HT1080 (cell line): ENCODE data around the gene HOXC11. TPM values are rescaled to one million over a fixed set of nuclear protein-coding genes. Genes with fewer than 3 reads are reported as not detected.
A peak's percentile ranks its signal among the peaks of the same experiment; 100 is the strongest.

Experiments used
- DNase-seq: peaks from one replicate; pipeline ENCODE4 v3.0.0-alpha.2; 2015; ENCODE audit warnings: low read depth
- total RNA-seq: library from RNA; depleted of rRNA; stranded (reverse); fragments of >200 nt; shearing (Covaris generic); gene quantifications from 2 replicates; pipeline ENCODE4 v1.2.3, GENCODE V29; 2014

Gene HOXC11
- total RNA-seq, 1 experiment from 2014 or later = not detected

DNA sequence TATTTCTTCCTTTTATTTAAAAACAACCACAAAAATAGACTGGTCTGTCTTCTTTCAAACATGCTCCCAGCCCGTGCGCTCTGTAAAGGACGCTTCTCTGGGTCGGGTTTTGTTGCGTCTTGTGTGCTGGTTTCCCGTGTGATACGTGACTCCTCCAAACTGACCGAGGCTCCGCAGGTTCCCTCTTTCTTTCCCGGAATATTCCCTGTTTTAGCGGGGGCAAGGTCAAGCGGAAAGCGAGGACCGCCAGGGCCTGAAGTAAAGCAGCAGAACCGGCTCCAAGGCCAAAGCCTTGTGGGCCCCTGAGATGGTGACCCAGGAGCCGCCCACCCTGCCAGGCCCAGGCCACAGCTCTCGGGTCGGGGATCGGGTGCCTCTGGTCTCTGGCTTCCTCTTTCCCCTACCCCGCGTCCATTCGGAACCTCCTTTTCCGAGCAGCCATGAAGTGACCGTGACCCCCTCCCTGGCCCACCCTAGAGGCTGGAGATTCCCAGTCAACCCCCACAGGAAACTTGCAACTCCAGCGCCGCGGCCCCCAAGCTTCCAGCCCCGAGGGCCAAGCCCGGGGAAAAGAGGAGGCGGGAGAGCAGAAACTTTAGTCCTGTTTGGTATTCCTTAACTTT is 11.1 kb downstream of the HOXC11 start:
- no peak for DNase-seq

DNA sequence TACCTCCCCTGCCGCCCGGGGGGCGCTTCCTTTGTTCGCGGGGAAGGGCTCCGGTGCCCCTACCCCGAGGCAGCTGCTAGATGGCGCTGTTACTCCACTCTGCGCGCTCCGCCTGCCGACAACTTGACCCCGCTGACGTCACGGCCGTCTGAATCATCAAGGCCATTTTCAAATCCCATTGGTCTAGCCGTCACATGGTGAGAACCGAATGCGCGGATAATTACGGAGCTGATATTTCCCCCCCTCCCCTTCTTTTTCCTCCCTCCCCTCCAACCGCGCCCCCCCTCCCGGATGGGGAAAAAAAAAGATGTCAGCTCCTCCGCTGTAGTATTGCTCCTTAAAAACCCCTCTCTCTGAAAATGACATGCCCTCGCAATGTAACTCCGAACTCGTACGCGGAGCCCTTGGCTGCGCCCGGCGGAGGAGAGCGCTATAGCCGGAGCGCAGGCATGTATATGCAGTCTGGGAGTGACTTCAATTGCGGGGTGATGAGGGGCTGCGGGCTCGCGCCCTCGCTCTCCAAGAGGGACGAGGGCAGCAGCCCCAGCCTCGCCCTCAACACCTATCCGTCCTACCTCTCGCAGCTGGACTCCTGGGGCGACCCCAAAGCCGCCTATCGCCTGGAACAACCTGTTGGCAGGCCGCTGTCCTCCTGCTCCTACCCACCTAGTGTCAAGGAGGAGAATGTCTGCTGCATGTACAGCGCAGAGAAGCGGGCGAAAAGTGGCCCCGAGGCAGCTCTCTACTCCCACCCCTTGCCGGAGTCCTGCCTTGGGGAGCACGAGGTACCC is 12.2 kb downstream of the HOXC11 start, which contains the start of gene HOXC10:
Gene HOXC10, plus strand, starts transcription at position 246 of the 791 bp plus-strand sequence. Its CDS starts 114 bp downstream, at position 360.
- DNase-seq = peak; percentile 86

DNA sequence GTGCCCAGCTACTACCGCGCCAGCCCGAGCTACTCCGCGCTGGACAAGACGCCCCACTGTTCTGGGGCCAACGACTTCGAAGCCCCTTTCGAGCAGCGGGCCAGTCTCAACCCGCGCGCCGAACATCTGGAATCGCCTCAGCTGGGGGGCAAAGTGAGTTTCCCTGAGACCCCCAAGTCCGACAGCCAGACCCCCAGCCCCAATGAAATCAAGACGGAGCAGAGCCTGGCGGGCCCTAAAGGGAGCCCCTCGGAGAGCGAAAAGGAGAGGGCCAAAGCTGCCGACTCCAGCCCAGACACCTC is 12.7 kb downstream of the HOXC11 start:
- no peak for DNase-seq

DNA sequence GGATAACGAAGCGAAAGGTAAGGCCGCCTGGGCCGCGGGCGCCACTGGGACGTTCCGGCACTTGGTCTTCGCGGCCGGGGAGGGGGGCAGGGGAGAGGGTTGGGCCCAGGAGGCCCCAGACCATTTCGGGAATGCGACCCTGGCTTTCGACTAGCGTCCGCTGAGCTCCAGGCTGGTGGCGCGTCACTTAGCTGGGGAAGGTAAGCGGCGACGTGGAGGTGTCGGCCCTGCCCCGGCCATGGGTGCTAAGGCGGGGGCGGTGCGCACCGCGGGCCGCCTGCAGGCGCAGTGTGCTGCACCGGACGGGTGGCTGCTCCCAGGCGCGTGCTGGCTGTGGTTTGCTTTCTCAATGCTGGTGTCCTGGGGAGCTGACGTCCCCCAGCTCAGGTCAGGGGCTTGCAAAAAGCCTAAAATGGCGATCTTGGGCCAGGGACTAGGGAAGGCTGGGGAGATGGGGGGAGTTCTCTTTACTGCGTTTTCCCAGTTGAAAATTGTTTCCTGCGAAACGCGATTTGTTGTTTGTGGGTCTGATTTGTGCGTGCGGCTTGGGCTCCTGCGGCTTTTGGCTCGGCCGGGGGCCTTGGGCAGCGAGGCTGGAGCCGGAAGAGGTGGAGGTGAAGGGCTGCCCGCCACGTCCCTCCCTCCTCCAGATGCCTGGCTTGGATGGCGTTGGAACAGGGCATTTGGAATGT is 13.2 kb downstream of the HOXC11 start:
- peak; percentile 37 for DNase-seq

DNA sequence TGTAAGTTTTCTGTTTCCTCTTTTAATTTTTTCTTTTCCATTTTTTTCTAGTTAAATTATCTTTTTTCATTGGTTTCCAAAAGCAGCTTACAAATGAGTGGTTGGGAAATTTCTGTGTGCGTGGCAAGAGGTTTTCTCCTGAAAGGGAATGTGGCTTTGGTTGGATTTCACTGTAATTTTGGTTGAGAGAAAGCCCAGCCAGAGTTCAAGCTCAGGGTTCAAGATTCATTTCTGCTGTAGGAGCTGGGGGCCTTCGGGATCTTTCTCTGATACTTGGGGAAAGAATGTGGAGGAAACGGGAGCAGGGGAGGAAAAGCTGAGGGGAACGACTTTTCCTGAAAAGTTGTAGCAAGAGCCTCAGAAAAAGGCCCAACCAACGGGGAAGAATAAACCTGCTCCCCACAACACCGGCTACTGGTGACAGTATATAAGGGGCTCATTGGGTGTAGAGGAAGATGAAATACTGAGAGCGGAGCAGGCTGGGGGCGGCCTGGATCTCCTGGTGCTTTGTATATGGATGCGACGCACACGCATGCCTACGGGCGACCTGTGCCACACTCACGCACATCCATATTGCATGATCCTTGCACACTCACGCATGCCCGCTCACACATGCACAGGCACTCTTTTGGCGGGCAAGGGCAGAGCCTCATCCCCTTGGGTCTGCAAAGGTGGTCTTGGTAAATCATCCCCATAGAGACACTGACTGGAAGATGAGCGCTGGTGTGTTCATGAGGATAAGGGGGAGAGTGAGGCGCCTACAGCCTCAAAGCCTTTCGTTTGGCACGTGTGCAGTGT is 14.0 kb downstream of the HOXC11 start:
- DNase-seq = no peak

DNA sequence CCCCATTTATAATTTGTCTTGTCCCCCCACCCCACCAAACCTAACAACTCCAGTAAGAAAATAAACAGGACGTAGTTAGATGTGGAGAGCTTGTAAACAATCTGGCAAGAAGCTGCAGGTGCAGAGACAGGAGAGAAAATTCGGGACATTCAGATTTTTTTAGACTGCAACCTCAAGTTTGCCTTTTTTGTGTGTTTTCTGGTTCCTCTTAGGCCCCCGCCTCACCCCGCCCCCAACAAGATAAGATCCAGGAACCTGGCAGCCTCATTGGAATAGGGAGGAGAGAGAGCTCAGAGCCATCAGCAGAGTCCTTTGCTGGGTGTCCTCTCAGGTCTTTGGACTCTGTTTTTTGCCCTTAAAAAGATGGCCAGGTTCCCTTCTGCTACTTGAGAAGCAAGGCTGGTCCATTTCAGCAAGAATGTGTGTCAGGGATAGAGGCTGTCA is 14.9 kb downstream of the HOXC11 start:
- no peak for DNase-seq

DNA sequence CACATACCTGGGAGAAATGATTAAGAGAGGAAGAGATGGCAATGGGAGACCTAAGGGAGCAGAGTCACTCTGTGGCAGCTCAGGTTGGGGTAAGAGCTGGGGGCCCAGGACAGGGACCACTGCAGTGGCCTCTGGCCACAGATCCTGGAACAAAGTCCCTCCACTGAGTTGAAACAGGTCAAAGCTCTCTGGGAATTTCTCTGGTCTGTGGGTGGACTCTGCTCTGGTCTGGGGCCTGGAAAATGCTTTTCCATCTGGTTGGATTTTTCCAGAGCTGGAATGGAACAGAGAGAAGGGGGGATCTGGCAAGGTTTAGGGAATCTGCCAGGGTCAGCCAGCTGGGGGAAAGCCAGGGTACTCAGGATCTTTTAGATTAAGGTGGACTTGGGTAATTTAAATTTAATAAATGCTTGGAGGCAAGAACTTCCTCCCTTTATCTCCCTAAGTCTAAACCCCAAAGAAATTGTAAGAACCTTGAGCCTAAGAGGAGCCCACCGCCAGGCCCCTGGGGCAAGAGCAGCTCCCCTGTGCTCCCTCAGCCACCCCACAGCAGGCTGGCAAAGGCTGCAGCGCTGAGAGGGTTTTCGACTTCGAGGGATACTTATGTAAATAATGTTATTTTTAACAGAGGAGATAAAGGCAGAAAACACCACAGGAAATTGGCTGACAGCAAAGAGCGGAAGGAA is 15.8 kb downstream of the HOXC11 start:
- no peak for DNase-seq

DNA sequence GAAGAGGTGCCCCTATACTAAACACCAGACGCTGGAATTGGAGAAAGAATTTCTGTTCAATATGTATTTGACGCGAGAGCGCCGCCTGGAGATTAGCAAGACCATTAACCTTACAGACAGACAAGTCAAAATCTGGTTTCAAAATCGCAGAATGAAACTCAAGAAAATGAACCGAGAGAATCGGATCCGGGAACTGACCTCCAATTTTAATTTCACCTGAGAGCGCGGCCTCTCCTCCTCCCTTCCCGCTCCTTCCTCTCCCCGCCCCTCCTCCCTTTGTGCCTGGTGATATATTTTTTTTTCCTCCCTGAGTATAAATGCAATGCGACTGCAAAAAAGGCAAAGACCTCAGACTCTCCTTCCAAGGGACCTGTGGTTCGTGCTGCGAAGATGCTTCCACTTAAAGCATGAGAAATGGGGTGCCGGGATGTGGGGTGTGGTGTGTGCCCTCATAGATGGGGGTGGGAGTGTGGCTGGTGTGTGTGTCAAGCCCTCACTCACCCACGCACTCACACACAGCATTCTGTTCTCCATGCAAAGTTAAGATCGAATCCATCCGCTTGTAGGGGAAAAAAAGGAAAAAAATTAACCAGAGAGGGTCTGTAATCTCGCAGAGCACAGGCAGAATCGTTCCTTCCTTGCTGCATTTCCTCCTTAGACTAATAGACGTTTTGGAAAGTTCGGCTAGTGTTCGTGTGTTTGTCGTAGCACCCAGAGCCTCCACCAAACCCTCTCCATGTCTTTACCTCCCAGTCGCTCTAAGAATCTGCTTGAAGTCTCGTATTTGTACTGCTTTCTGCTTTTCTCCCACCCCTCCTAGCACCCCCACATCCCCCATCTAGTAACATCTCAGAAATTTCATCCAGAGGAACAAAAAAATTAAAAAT is 16.5 kb downstream of the HOXC11 start:
- DNase-seq = no peak

DNA sequence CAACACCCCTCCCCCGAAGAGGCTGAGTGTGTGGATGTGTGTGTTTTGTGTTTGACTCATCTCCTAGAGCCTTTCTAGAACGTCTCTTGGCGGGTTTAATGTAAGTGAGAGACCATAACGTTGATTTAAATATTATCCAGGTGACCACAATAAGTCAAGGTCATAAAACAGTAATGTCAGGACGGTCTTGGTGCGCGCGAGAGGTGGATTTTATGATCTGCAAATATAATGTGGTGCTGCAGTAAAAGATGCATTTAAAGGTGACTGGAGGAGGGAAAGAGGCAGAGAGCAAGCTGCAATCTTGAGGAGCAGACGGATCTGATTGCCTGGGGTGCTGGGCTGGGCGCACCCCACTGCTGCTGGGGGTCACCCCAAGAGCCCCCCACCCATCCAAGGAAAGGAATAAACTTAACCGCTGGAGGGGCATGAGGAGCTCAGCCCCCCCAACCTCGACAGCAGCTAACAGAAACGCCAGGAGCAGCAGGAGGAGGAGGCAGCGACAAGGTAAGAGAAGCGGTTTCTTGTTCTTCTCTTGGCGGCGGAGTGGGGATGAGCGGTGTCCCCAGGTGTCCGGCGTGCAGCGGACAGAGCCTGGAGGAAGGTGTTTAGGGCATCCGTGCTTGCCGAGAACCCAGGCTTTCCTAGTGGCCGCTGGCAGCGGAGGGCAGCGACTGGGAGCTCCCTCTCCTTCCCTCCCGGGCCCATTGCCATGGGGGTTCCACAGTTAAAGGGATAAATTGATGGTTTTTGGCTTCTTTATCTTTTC is 17.6 kb downstream of the HOXC11 start:
- no peak for DNase-seq

DNA sequence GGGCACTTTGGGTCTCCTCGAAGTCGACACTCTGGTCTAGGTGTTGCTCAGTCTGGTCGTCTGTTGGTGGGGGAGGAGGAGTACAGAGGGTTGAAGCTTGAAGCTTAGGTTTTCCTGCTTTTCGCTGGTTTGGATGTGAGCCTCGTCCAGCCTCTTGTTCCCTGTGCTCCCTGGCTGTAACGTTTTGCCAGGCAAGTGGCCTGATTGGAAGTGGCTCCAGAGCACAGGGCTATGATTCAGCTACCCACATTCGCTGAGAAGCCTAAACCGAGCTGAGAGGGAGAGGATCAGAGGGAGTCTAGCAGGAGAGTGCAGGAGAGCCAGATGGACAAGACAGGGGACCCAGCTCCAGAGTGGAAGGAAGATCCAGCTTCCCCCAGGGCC is 18.1 kb downstream of the HOXC11 start:
- no peak for DNase-seq

DNA sequence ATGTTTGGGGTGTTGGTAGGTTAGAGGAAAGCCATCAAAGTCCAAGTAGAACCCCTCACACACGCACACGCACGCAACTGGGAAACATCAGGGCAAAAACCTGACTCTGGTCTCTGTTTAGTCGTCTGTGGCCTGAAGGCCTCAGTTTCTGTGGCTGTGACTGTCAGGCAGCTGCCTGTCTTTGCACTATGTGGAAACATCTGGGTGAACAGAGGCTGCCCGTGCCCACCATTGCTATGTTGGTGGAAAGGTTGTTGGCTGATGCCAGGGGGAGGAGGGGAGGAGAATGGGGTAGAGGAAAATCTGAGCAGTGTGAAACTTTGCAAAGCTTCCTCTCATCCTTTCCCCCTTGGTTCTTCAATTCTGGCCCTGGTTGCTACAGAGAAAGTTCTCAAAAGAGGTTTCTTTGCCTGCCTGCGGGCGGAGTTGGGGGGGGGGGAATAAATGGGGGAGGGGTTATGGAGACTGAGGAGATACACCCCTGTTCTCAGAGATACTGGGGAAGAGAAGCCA is 19.5 kb downstream of the HOXC11 start:
- no peak for DNase-seq

DNA sequence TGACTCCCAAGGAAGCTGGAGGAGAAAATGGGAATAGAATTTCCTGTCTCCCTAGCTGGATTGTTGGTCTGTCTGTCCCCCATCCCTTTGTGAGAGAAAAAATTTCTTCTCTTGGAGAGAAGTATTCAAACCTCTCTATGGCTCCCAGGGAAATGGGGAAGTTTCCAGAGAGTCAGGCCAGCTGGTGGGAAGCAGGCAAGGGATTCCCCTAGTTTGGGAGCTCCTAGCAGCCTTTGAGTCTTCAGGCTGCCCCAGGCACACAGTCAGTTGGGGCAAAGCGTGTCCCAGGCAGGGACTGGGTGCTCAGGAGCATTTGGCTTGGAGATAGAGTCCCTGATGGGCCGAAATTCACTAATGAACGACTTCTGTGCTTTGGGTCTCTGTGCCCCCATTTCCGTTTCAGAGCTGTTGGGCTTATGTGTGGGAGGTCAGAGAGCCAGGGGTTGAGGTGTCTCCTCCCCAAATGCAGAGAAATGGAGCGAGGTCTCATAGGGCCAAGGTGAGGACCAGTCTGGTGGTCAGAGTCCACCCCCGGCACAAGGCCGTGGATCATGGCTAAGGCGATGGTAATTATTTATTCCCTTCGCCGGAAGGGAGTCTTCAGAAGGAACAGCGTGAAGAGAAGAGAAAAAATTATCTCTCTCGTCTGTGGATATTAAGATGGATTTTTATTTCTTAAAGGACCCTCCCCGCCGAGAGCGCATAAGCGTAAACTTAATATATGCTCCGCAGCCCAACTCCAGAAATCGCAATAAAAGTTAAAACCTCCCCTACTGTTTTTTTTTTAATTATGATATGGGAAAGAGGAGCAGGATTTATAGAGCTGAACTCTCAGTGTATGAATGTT is 20.5 kb downstream of the HOXC11 start:
- DNase-seq = no peak

DNA sequence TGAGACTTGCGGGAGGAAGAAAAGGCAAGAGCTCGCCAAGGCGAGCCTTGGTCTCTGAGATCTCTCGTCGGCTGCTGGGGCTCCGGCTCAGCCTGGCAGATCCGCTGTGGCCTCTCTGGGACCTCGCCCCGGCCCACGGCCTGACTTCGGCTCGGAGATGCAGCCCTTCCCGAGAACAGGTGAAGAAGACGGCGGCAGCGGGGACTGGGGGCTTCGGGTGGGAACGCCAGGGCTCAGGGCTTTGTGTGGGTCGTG is 21.0 kb downstream of the HOXC11 start:
- no peak for DNase-seq

DNA sequence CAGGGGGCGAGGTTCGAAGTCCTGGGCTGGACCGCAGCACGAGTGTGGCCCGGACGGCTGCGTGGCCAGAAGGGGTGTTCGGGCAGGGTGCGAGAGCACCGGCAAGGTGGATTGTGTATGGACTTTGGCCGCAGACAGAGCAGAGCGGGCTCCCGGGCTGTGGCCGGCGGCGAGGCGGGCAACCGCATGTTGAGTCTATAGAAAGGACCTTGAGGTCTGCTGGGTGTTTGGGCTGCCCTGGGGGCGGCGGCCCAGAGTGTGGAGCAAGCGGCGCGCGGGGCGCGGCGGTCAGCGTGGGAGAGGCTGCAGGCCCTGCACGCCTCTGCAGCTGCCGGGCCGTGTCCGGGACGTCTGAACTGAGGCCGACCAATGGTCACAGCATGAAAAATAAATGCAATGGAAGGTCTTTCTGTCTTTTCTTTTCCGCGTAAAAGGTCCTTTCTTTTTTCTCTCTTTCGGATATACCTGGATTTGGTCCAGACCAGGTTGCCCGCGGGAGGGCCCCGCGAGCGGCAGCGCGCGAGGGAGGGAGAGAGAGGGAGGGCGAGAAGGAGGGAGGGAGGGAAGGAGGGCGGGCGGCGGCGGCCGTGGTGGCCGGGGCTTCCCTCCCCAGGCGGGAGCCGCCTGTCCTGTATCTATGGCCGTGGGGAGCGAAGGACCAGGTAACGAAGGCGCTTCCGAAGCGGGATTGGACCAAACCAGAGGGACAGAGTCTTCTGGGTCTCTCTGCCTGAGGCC is 21.5 kb downstream of the HOXC11 start:
- no peak for DNase-seq

DNA sequence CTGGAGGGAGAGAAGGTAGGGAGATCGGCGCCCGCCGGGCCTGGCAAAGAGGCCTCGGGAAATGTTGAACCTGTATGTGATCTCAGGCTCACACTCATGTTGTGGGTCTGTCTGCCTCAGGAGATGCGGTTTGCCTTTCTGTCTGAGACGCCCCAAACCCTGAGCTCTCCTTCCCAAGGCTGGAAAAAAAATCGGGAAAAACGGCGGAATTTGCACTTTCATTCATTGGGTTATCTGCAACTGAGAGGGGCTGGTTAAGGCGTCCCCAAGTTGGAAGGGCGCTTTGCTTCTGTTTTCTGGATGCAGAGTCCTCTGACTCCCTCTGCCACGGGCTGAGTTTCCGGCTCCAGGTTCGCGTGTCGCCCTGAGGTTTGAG is 22.1 kb downstream of the HOXC11 start:
- DNase-seq = no peak

DNA sequence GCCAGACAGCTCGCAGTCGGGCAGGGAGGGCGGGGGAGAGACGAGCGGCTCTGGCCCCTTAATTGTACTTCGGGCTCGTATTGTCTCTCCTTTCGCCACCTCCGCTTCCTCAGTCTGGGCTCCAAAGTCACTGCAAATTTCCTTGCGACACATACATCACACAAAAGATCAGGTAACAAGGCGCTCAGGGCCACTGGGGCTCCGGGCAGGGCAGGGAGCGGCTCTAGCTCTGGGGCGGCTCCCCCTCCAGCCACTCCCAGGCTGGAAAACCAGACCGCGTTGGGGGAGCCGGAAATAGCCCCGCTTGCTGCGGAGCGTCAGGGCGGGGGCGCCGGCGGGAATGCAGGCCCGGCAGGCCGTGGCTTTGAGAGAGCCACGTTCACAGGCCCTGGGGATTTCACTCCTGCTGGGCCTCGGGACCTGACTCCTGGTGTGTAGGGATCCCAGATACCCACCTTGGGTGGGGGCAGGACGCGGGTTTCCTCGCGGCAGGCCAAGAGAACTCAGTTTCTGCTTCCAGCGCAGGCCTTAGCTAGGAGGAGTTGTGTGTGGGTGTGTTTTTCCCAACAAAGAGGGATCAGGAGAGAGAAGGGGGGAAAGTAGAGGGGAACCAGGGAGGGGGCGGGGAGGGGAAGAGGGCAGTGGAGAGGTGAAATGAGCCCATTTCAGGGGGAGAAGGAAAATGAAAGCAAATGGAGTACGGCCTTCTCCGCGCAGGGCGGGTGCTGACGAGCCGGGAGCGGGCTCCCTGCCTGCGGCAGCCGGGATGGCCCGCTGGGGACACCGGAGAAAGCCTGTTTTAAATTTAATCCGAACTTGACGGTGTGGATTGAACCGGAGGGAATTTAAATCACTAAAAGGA is 22.7 kb downstream of the HOXC11 start:
- peak; percentile 79 for DNase-seq
